WTC11 (cell line): ENCODE results near the gene IL1B. TPM values are rescaled to one million over a fixed set of nuclear protein-coding genes. Genes with fewer than 3 reads are reported as not detected.

Experiments
- ATAC-seq: fragments of 200-7000 bp; cut with Tn5 transposase; 2 replicates; pipeline ENCODE4 v1.10.0; 2021; ENCODE audit warnings: mild to moderate bottlenecking, moderate library complexity
- CTCF ChIA-PET: fragments of 300-600 bp; sonication (Branson Sonifier 250); formaldehyde crosslinking; loops from one replicate; lab custom pipeline; 2021; ENCODE audit warnings: antibody characterized with exemption; lab: Charles Lee
- POLR2A ChIA-PET: fragments of 350-600 bp; sonication (Branson Sonifier 250); formaldehyde crosslinking; loops from one replicate; lab custom pipeline; 2021; ENCODE audit warnings: antibody characterized with exemption; lab: Charles Lee
- DNase-seq: peaks from one replicate; pipeline ENCODE4 v3.0.0; 2021; ENCODE audit warnings: low spot score
- H3K27ac Mint-ChIP-seq: 2 replicates; pipeline ENCODE4 v1.8.0; 2021; ENCODE audit warnings: mixed read lengths
- H3K27me3 Mint-ChIP-seq: 2 replicates; pipeline ENCODE4 v1.8.0; 2021; ENCODE audit warnings: low read depth, mild to moderate bottlenecking, moderate library complexity, mixed read lengths
- H3K36me3 Mint-ChIP-seq: 2 replicates; pipeline ENCODE4 v1.8.0; 2021; ENCODE audit warnings: mixed read lengths
- H3K4me1 Mint-ChIP-seq: 2 replicates; pipeline ENCODE4 v1.8.0; 2022; ENCODE audit warnings: mixed read lengths
- H3K4me3 Mint-ChIP-seq: 2 replicates; pipeline ENCODE4 v1.8.0; 2021; ENCODE audit warnings: mild to moderate bottlenecking, moderate library complexity, mixed read lengths
- H3K9me3 Mint-ChIP-seq: 2 replicates; pipeline ENCODE4 v1.8.0; 2021; ENCODE audit warnings: mixed read lengths
- ATF6 ChIP-seq: sonication (generic); formaldehyde crosslinking; IDR thresholded peaks from 2 replicates; pipeline ENCODE4 v1.8.1; 2023; ENCODE audit warnings: mild to moderate bottlenecking, missing genetic modification reagents
- EMX1 ChIP-seq: fragments of 250-450 bp; sonication (Bioruptor Pico); IDR thresholded peaks from 2 replicates; pipeline ENCODE4 v1.8.0; 2021; ENCODE audit warnings: mild to moderate bottlenecking
- ERG ChIP-seq: fragments of 250-450 bp; sonication (Bioruptor Pico); IDR thresholded peaks from 2 replicates; pipeline ENCODE4 v1.8.0; 2021; ENCODE audit warnings: mild to moderate bottlenecking
- FOXJ3 ChIP-seq: sonication (generic); formaldehyde crosslinking; IDR thresholded peaks from 2 replicates; pipeline ENCODE4 v1.9.0; 2021; ENCODE audit warnings: missing genetic modification reagents, mild to moderate bottlenecking, borderline replicate concordance
- FOXP1 ChIP-seq: sonication (generic); formaldehyde crosslinking; IDR thresholded peaks from 2 replicates; pipeline ENCODE4 v1.8.0; 2022; ENCODE audit warnings: missing genetic modification reagents, mild to moderate bottlenecking, moderate library complexity, borderline replicate concordance
- KAT7 ChIP-seq: sonication (generic); formaldehyde crosslinking; IDR thresholded peaks from 2 replicates; pipeline ENCODE4 v1.8.1; 2023; ENCODE audit warnings: missing genetic modification reagents, mild to moderate bottlenecking, borderline replicate concordance
- MXD4 ChIP-seq: fragments of 250-450 bp; sonication (Bioruptor Pico); IDR thresholded peaks from 2 replicates; pipeline ENCODE4 v1.8.0; 2021; ENCODE audit warnings: mild to moderate bottlenecking, moderate library complexity, borderline replicate concordance
- MYBL2 ChIP-seq: sonication (generic); formaldehyde crosslinking; IDR thresholded peaks from 2 replicates; pipeline ENCODE4 v1.8.1; 2023; ENCODE audit warnings: mild to moderate bottlenecking, moderate library complexity, missing genetic modification reagents
- NR1H2 ChIP-seq: sonication (generic); formaldehyde crosslinking; IDR thresholded peaks from 2 replicates; pipeline ENCODE4 v1.9.0; 2021; ENCODE audit warnings: mild to moderate bottlenecking, moderate library complexity, missing genetic modification reagents
- NR2C2 ChIP-seq: sonication (generic); formaldehyde crosslinking; IDR thresholded peaks from 2 replicates; pipeline ENCODE4 v1.8.0; 2022; ENCODE audit warnings: mild to moderate bottlenecking, missing genetic modification reagents
- NR3C1 ChIP-seq: sonication (generic); formaldehyde crosslinking; conservative IDR thresholded peaks from 2 replicates; pipeline ENCODE4 v1.8.1; 2023; ENCODE audit warnings: low read depth, mild to moderate bottlenecking, missing genetic modification reagents
- STAT6 ChIP-seq: sonication (generic); formaldehyde crosslinking; conservative IDR thresholded peaks from 2 replicates; pipeline ENCODE4 v1.8.1; 2023; ENCODE audit warnings: mild to moderate bottlenecking, low read depth, missing genetic modification reagents, moderate library complexity
- USF2 ChIP-seq: sonication (generic); formaldehyde crosslinking; IDR thresholded peaks from 2 replicates; pipeline ENCODE4 v1.8.1; 2023; ENCODE audit warnings: mild to moderate bottlenecking, missing genetic modification reagents, moderate library complexity
- ZMAT4 ChIP-seq: fragments of 250-450 bp; sonication (Bioruptor Pico); IDR thresholded peaks from 2 replicates; pipeline ENCODE4 v1.9.0; 2021; ENCODE audit warnings: mild to moderate bottlenecking
- ZNF121 ChIP-seq: sonication (generic); formaldehyde crosslinking; IDR thresholded peaks from 2 replicates; pipeline ENCODE4 v1.8.0; 2023; ENCODE audit warnings: missing genetic modification reagents
- ZNF416 ChIP-seq: fragments of 250-450 bp; sonication (Bioruptor Pico); IDR thresholded peaks from 2 replicates; pipeline ENCODE4 v1.9.0; 2021; ENCODE audit warnings: mild to moderate bottlenecking, inconsistent platforms
- ZNF532 ChIP-seq: fragments of 250-450 bp; sonication (Bioruptor Pico); IDR thresholded peaks from 2 replicates; pipeline ENCODE4 v1.9.0; 2021; ENCODE audit warnings: mild to moderate bottlenecking, borderline replicate concordance
- total RNA-seq: library from RNA; stranded (reverse); gene quantifications from 3 replicates; pipeline ENCODE4 v1.2.3, GENCODE V29; 2021
- TF ChIP-seq, protein P1 (sequence below): sonication (generic); formaldehyde crosslinking; IDR thresholded peaks from 2 replicates; pipeline ENCODE4 v1.8.0; 2022; ENCODE audit warnings: mild to moderate bottlenecking, missing genetic modification reagents
- TF ChIP-seq, protein P2 (sequence below): sonication (generic); formaldehyde crosslinking; IDR thresholded peaks from 2 replicates; pipeline ENCODE4 v1.8.1; 2023; ENCODE audit warnings: mild to moderate bottlenecking, missing genetic modification reagents, moderate library complexity

IL1B gene
- total RNA-seq, 1 experiment from 2014 or later = not detected

DNA sequence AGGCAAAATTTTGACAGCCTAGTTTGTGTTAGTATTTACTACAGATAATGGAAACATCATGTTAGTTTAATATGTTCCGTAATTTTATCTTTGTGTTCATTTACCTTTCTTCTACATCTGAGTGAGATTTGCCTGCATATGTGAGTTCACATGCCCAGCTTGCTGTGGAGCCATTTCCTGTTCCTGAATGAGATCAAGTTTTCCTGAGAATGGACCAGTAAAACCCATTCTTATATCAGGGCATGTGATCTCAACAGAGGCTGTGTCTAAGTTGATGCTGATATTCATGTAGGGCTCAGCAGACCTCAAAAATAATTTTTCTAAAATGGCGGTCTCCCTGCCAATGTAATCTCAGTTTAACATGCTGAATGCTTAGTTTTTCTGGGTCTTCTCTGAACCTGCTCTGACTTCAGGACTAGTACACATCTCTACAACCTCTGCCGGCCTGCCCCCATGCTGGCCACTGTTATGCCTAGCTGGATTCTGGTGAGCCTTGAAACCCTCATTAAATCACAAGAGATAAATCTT lies 53.3 kb downstream of the IL1B start:
- POLR2A ChIA-PET = interaction anchor here (0.9 kb wide), 1 partner anchor 18 kb away, joined by 3 read pairs; no protein-coding TSS in a partner anchor
- TF ChIP-seq ATF6 (CRISPR knock-in tag) (no peak), USF2 (no peak), ZNF532 (CRISPR knock-in tag) (no peak), KAT7 (CRISPR knock-in tag) (no peak), FOXP1 (no peak), NR3C1 (CRISPR knock-in tag) (no peak), FOXJ3 (CRISPR knock-in tag) (no peak), ZNF416 (no peak), ZNF121 (CRISPR knock-in tag) (no peak), MXD4 (CRISPR knock-in tag) (no peak), EMX1 (CRISPR knock-in tag) (no peak)
- TF ChIP-seq, protein P1, sequence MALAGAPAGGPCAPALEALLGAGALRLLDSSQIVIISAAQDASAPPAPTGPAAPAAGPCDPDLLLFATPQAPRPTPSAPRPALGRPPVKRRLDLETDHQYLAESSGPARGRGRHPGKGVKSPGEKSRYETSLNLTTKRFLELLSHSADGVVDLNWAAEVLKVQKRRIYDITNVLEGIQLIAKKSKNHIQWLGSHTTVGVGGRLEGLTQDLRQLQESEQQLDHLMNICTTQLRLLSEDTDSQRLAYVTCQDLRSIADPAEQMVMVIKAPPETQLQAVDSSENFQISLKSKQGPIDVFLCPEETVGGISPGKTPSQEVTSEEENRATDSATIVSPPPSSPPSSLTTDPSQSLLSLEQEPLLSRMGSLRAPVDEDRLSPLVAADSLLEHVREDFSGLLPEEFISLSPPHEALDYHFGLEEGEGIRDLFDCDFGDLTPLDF = no peak
- peak overlapping the region; percentile 24; the same call in 1 of the 2 replicates for H3K27ac Mint-ChIP-seq
- no peaks in the 10 kb centered on the region for H3K27me3 Mint-ChIP-seq
- H3K9me3 Mint-ChIP-seq = no peaks in the 10 kb centered on the region
- CTCF ChIA-PET = interaction anchor here (0.6 to 2.4 kb wide), 2 partner anchors 107 to 158 kb away, joined by 3 to 6 read pairs; no protein-coding TSS in a partner anchor
- no peak for ATAC-seq
- H3K36me3 Mint-ChIP-seq = no peaks in the 10 kb centered on the region
- peaks cover 29% of the 10 kb centered on the region for H3K4me1 Mint-ChIP-seq
- DNase-seq = no peak
- H3K4me3 Mint-ChIP-seq = no peak overlapping the region

GRCh38 chr2:112782234-112782799 lies 54.3 kb downstream of the IL1B start:
- DNase-seq (no peak), ATAC-seq (no peak)
- POLR2A ChIA-PET = no interaction called here
- peaks cover 35% of the 10 kb centered on the region for H3K4me1 Mint-ChIP-seq
- H3K27ac Mint-ChIP-seq = no peak overlapping the region
- H3K9me3 Mint-ChIP-seq = no peaks in the 10 kb centered on the region
- no peaks in the 10 kb centered on the region for H3K36me3 Mint-ChIP-seq
- H3K27me3 Mint-ChIP-seq = no peaks in the 10 kb centered on the region
- CTCF ChIA-PET = interaction anchor here (1.5 to 2.4 kb wide), 2 partner anchors 103 to 159 kb away, joined by 3 to 6 read pairs; no protein-coding TSS in a partner anchor
- no peak overlapping the region for H3K4me3 Mint-ChIP-seq
- TF ChIP-seq, protein P1 = no peak
- no peak for TF ChIP-seq ZMAT4
- TF ChIP-seq ERG (CRISPR knock-in tag) = no peak
- TF ChIP-seq NR2C2 (CRISPR knock-in tag) = no peak
- TF ChIP-seq STAT6 = no peak
- TF ChIP-seq MYBL2 = no peak
- TF ChIP-seq, protein P2, sequence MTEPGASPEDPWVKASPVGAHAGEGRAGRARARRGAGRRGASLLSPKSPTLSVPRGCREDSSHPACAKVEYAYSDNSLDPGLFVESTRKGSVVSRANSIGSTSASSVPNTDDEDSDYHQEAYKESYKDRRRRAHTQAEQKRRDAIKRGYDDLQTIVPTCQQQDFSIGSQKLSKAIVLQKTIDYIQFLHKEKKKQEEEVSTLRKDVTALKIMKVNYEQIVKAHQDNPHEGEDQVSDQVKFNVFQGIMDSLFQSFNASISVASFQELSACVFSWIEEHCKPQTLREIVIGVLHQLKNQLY (CRISPR knock-in tag) = no peak
- TF ChIP-seq NR1H2 (CRISPR knock-in tag) = no peak
